AG08395 (cell line): ENCODE data around the gene RSBN1.
"Not testable (repeated sequence)": the region's sequence is repeated elsewhere in the genome, so short reads cannot be mapped to it uniquely, and the experiment has no call there.

Source experiments
- DNase-seq: peaks from one replicate; pipeline ENCODE4 v3.0.0; 2012; ENCODE audit warnings: mixed read lengths, low spot score

The RSBN1 gene

GRCh38 chr1:113811888-113812660, at the start of gene RSBN1:
Gene RSBN1, minus strand, starts transcription at chr1:113812476. Its CDS starts 64 bp downstream, at chr1:113812412.
- peak; percentile 97 for DNase-seq

DNA sequence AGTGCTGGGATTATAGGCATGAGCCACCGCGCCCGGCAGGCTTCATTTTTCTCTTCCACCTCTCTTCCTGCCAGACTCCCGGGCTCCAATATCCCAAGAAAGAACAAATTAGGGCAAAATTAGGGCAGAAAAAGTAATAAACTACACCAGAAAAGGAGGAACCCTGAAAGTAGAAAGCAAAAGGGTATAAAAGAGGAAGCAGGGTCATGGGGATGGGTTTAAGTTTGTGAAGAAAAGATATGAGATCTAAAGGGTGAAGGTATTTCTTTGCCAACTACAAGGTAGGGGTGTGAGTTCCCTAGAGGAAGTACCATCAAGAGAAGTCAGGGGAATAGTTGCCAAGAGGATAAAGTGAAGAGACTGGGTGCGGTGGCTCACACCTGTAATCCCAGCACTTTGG, 49.4 kb upstream of the RSBN1 start:
- no peak for DNase-seq

DNA sequence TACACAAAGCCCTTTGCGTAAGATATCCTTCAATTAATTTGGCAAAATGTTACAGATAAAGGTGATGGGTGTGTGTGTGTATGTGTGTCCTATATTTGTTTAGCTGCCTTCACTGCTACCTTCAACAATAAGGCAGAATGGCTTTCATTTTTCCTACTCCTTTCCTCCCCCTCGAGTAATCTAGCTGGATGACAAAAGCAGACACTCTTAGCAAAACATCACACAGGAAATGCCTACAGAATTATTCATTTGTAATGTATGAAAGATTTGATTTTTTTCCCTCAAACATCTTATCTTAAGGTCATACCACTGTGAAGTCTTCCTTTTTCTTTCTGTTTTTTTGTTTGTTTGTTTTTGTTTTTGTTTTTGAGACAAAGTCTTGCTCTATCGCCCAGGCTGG, 48.6 kb upstream of the RSBN1 start:
- peak; percentile 57 for DNase-seq

DNA sequence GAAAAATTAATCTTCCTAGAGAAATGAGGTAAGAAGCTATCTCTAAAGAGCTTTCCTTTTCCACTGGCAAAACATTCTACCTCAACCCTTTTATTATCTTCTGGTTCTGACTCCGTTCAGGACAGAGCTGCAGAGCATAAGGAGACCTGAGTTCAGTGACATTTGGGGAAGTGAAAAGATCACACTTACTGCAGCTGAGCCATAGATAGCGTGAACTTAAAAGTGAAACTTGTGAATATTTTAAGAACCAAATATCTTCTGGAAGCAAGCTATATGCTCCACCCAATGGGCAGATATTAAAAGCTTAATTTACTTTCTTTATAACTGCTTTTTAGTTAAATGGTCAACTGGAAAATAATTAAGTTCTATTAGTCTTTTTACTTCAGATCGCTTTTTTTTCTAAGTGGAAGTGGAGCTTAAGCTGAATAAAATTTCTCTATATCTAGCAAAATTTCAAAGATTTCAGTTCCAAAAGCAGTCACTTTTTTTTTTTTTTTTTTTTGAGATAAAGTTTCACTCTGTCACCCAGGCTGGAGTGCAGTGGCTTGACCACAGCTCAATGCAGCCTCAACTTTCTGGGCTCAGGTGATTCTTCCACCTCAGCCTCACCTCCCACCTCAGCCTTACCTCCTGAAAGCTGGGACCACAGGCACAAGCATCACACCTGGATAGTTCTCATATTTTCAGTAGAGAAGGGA, 47.4 kb upstream of the RSBN1 start:
- no peak for DNase-seq

GRCh38 chr1:113858982-113859381, 46.7 kb upstream of the RSBN1 start:
- DNase-seq, result no peak

- DNase-seq, result no peak
Observed at GRCh38 chr1:113858418-113858817, 46.1 kb upstream of the RSBN1 start.

GRCh38 chr1:113857776-113858175, 45.5 kb upstream of the RSBN1 start:
- no peak for DNase-seq

DNA sequence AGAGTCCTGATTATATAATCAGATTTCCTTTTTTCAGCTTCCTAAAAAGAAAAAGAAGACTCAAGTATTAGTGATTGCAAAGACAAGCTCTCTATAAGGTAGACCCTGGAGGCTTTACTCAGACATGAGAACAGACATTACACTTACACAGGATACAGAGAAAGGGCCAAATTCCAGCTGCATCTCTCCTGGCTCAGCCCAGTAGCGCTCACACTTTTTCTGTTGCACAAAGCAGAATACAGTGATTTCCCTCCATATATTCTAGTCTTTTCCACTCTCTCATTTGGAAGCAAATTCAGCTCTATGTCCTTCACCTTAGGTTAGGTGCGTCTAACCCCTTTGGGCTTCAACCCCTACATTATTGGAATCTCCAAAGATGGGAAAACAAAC, 44.1 kb upstream of the RSBN1 start:
- no peak for DNase-seq

DNA sequence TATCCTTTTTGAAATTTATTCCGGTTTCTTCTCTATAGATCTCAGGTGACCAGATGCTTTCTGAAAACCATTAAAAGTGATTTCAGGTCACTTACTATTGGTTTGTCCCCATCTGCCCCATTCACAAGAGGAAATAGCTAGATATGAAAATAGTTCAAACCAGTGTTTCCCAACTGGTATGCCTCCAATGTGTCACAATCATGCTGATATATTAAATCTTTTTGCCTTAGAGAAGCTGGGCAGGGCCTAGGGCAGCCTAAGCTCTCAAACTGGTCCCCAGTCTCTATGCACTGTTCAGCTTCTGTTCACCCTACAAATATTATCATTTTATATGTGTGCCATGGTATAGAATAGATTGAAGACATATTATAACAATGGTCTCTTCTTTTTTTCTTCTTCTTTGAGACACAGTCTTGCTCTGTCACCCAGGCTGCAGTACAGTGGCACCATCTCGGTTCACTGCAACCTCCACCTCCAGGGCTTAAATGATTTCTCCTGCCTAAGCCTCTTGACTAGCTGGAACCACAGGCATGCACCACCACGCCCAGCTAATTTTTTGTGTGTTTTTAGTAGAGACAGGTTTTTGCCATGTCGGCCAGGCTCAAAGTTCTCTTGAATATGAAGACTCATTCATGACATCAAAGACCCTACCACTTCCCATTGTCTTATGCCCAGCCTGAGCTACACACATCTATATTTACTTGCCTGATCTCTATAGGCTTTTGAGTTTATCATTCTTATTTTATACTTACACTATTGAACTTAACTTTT, 43.5 kb upstream of the RSBN1 start:
- DNase-seq, result no peak

- no peak for DNase-seq
Observed at GRCh38 chr1:113854234-113854633, 42.0 kb upstream of the RSBN1 start.

DNA sequence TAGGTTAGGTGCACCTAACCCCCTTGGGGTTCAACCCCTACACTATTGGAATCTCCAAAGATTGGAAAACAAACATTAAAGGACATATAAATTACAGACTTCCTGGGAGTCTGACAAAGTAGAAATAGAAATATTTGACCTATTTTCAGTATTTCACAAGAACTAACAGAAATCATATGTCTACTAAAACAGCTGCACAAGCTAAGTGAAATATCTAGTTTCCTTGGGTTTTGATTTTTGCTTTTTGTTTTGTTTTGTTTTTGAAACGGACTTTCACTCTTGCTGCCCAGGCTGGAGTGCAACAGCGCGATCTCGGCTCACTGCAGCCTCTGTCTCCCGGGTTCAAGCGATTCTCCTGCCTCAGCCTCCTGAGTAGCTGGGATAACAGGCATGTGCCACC, 40.4 kb upstream of the RSBN1 start:
- DNase-seq, result not testable (repeated sequence)

DNA sequence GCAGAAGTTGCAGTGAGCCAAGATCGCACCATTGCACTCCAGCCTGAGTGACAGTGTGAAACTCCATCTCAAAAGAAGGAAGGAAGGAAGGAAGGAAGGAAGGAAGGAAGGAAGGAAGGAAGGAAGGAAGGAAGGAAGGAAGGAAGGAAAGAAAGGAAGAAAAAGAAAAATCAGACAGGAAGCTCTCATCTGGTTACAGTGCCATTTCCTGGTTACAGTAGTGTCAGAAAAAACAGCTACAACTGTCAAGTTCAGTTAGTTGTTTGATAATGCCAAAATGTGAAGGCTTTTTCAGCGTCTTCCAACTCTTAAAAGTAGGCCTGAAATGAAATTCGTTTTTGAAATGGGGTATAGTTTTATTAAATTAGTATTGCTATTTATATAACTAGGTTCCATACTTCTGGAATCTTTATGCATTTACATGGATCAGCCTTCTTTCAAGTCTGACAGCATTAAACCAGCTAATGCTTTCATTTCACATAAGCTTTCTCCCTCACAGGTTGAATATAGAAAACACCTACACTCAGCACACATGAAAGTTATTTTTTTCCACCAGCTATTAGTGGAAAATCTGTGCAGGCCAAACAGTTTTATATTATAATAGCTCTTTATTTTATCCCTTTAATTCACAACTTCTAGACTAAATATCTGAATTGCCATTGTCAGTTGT, 38.0 kb upstream of the RSBN1 start:
- no peak for DNase-seq

DNA sequence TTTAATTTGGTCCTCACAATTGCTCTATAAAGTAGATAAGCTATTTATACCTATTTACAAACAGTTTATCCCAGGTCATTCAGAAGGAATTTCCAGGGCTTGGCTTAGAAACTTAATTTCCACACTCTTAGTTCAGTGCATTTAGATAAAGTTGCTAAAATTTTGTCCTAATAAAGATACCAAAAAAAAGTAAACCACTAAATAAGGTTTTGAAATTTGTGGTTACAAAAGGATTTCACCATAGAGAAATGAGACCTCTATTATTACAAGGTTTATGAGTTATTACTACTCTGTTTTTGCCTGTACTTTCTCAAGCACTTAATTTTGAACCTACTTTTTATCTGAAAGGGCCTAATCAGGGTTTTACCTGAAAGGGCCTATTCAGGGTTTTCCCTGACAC, 36.8 kb upstream of the RSBN1 start:
- no peak for DNase-seq

GRCh38 chr1:113846391-113847035, 34.2 kb upstream of the RSBN1 start:
- no peak for DNase-seq

GRCh38 chr1:113836534-113836933, 24.3 kb upstream of the RSBN1 start:
- no peak for DNase-seq

DNA sequence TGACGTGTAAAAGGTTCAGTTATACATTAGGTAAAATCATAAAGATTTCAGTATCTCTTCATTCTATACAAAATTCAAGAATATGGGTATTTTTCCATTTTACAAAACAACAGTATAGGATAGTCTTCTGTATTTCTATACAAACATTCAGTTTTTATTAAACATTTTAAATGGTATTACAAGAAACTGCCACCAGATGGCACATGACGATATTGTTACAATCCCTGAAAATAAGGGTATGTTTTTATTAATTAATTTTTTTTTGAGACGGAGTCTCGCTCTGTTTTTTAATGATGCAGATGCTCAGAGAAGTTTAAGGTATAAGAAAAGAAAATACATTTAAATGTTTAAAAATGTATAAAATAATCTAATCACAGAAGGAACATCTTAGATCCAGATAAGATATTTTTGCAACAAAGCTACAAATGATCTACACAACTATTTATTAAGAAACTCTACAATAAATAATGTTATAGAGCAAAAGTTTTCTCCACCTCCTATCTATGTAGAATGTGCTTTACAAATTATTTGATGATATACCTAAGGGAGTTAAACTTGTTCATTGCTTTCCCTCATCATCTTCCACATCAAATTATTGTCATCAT, 23.5 kb upstream of the RSBN1 start:
- DNase-seq, result peak; percentile 42

DNA sequence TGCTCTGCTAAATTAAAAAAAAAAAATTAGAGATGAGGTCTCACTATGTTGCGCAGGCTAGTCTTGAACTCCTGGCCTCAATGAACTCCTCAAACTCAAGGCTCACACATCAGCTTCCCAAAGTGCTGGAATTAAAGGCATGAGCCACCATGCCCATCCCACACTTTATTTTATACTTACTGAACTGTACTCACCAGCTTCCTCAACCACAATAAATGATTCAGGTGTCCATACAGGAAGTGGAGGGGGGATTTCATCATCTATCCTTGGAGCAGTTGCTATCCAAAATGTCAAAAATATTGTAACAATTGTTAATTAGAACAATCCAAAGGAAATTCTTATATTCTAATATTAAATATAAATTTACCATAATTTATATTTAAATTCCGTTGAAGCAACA, 22.4 kb upstream of the RSBN1 start:
- no peak for DNase-seq

- no peak for DNase-seq
Observed at GRCh38 chr1:113830039-113830438, 17.8 kb upstream of the RSBN1 start.

DNA sequence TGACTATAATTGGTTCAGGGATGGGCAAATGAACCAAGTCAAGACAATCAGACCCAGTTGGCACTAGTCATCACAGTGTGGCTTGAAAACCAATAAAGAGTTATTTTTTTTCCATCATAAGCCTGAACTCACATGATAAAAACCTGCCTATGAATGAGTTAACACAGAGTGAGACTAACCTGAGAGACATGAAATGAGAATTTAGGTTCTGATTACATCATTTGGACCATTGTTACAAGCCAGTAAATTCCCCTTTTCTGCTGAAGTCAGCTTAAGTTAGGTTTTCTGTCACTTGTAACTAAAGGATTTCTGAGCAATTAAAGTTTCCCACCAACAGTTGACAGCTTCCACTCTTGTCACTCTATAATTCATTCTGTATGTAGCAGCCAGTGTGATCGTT, 9.6 kb upstream of the RSBN1 start:
- no peak for DNase-seq

GRCh38 chr1:113818578-113818977, 6.3 kb upstream of the RSBN1 start:
- no peak for DNase-seq

- DNase-seq, result no peak
Observed at GRCh38 chr1:113813218-113813617, 942 bp upstream of the RSBN1 start.
